Stimulated activated CD8-positive, alpha-beta memory T cell treated with anti-CD3 and anti-CD28 coated beads, Interleukin-4, amount 100 ng/mL, for 24 hours (primary cell): ENCODE data around the gene GPR85.
"Not testable (repeated sequence)": the region's sequence is repeated elsewhere in the genome, so short reads cannot be mapped to it uniquely, and the experiment has no call there.

Source experiments
- DNase-seq: peaks from one replicate; pipeline ENCODE4 v3.0.0-alpha.2; 2020; ENCODE audit warnings: low read depth

The GPR85 gene

GRCh38 chr7:113083816-113084495 is 2.7 kb downstream of the GPR85 start:
- no peak for DNase-seq

GRCh38 chr7:113083132-113083815 is 3.4 kb downstream of the GPR85 start:
- DNase-seq: no peak

GRCh38 chr7:113078331-113078730 is 8.3 kb downstream of the GPR85 start:
- no peak for DNase-seq

- no peak for DNase-seq
These were observed 9.9 kb downstream of the GPR85 start for GRCh38 chr7:113076703-113077102.

- DNase-seq: no peak
These were observed 15.2 kb downstream of the GPR85 start for GRCh38 chr7:113071465-113071864.

GRCh38 chr7:113062499-113062898 is 24.1 kb downstream of the GPR85 start:
- DNase-seq: no peak

- DNase-seq: no peak
These were observed 26.5 kb downstream of the GPR85 start for GRCh38 chr7:113060100-113060499.

- DNase-seq: no peak
These were observed 31.7 kb downstream of the GPR85 start for GRCh38 chr7:113054938-113055337.

GRCh38 chr7:113054272-113054671 is 32.4 kb downstream of the GPR85 start:
- DNase-seq: not testable (repeated sequence)

GRCh38 chr7:113049221-113049620 is 37.4 kb downstream of the GPR85 start:
- DNase-seq: not testable (repeated sequence)

GRCh38 chr7:113046453-113046852 is 40.2 kb downstream of the GPR85 start:
- no peak for DNase-seq

GRCh38 chr7:113045379-113045778 is 41.2 kb downstream of the GPR85 start:
- no peak for DNase-seq

GRCh38 chr7:113044394-113044793 is 42.2 kb downstream of the GPR85 start:
- DNase-seq: no peak

- no peak for DNase-seq
These were observed 45.8 kb downstream of the GPR85 start for GRCh38 chr7:113040849-113041248.

GRCh38 chr7:113033959-113034358 is 52.7 kb downstream of the GPR85 start:
- no peak for DNase-seq
